NCI-H2107 (cell line): ENCODE data around the gene SHC3.

ENCODE experiments used
- DNase-seq: peaks from one replicate; lab custom pipeline; 2025; lab: John Stamatoyannopoulos, UW

Gene SHC3

DNA sequence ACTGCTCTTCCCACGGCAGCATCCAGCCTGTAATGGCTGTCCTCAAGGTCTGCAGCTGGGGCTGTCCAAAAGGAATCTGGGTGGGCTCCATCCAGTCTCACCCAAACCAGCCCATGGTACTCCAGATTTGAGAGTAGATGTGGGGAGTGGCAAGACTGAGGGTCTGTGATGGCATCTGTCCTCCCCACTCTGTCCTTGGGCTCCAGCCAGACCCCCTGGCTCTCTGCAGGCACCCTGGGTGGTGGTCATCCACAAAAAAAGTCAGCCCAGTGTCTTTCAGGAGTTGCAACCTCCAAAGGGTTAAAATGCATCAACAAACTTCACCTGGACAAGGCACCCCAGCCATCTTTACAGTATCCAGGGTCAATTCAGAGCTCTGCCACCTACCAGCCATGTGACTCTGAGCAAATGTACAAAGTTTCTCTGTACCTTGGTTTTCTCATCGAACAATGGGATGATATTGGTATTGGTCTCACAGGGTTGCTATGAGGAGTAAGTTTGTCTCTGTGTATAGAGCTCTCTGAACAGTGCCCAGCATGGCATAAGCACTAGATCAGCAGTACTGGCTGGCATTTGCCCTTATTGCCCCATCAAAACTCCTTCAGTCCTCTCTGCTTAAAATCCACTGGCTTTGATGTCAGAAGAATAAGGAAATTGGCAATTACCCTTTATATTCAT lies 194.6 kb downstream of the SHC3 start:
- no peak for DNase-seq

DNA sequence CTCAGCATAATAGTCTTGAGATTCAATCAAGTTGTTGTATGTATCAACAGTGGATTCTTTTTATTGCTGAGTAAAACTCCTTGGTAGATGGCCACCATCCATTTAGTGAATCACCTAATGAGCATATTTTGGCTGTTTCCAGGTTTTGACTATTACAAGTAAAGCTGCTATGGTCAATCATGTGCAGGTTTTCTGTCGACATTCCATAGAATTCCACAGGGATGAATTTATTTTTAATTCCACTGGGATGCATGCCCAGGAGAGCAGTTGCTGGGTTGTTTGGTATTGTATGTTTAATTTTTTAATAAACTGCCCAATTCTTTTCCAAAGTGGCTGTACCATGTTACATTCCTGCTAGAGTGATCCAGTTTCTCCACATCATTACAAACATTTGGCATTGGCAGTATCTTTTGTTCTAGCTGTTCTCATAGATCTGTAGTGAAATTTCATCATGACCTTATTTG lies 197.8 kb downstream of the SHC3 start:
- DNase-seq: no peak

DNA sequence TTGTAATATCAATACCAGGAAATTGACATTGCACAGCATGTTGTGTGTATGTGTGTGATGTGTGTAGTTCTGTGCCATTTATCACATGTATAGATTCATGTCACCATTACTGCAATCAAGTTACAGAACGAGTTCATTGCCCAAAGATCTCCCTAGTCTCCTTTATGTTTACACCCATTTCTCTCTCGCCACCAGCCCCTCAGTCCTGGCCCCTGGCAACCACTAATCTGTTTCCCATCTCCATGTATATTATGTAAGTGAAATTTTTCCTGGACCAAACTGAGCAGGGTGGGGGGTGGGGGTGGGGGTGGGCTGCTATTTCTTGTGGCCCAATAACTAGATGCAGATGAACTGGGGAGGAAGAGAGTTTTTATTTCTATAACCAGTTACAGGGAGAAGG lies 198.8 kb downstream of the SHC3 start:
- no peak for DNase-seq

DNA sequence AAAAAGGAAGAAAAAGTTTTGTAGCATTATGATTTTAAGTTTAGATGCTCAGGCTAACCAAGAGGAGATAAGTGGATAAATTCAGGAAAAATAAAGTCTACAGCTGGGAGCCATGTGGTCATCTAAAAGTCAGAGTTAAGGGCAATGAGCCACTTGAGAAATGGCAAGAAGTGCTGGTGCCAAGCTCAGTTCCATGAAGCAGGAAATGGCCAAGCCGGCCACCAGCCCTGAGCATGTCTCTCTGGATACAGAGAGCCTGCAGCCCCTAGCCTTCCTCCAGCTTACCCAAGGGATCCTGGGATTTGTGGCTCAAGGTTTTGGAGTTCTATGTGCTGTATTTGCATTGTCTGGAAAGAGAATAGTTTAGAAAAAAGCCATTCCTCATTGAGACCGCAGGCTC lies 199.6 kb downstream of the SHC3 start:
- DNase-seq: no peak

DNA sequence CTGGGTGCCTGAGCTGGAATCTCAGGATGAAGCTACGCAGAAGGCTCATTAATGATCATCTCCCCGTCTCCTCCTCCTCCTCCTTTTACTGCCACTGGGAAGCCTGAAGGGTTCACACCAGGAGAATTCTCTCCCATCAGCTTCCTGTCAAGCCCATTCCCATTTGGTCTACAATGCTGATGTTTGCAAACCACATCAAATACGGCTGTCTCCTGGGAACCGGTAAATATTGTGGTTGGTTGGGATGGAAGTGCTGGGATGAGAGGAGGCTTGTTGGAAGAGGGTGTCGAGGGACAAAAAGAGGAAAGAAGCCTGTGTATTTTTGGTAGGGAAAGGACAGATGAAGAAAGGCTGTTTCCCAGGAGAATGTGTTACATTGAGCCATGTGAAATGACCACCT lies 200.6 kb downstream of the SHC3 start:
- no peak for DNase-seq

DNA sequence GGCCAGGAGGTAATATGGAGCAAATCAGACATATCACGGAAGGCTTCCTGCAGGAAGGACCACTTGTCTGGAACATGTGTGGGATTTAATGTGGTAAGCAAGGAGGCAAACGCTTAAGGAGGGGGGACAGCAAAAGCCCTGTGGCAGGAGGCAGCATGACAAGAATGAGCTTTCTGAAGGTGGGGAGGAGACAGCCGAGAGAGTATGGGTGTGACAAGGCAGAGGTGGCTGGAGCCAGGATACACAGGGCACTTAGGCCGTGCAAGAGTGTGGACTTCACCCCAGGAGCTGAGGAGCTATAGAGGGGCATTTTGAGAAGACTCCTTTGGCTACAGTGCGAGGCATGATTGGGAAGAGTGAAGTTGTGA lies 201.7 kb downstream of the SHC3 start:
- no peak for DNase-seq

DNA sequence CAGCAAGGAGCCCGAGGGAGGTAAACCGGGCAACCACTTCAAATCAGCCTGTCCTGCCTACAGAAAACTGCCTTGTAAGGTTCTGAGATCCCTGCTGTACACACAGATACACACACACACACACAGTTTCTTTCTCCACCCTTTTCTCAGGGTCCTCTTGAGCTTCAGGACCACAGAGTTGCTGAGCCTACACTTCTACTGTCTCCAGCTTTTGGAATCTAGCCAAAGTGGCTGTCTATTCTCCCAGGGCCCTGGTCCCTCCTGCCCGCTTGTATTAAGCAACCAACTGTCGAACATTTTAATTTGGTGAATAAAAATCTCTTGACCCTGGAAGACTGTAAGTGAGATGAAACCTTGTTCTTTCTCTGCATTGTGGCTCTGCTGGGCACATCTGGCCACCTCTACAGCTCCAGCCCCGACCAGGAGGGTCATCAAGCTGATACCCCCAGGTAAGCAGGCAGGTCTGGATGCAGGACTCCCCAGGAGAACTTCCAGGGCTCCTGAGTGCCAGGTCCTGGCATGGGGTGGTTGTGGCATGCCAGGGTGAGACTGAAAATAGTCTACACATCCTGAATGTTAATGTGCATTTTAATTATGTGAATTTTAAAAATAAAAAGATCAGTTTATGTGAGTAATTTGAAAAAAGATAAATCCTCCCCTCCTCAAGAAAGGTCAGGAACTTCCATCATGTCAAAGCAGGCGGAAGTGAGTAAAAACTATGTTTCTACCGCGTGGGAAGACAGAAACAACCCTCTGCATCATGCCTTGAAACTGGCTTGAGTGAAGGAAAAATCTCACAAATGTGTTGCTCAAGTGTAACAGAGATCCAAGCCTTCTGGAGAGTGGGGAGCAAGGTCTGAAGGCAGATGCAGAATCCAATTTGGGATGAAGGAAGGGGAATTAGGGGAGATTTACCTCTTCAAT lies 202.4 kb downstream of the SHC3 start:
- no peak for DNase-seq

DNA sequence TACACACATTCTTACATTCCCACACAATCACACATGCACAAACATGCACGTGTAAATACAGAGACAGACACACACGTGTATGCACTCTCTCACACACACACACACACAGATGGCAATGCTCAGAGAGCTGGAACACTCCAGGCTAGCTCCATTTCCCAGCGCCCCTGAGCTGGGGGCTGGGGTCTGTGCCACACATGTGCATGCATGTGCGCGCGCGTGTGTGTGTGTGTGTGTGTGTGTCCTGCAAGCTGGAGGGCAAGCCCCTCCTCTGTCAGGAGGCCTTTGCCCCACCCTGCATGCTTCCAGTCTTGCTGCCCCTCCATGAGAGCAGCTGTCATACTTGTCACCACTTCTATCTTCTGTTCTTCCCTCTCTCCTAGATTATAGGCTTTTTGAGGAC lies 204.0 kb downstream of the SHC3 start:
- DNase-seq: no peak

DNA sequence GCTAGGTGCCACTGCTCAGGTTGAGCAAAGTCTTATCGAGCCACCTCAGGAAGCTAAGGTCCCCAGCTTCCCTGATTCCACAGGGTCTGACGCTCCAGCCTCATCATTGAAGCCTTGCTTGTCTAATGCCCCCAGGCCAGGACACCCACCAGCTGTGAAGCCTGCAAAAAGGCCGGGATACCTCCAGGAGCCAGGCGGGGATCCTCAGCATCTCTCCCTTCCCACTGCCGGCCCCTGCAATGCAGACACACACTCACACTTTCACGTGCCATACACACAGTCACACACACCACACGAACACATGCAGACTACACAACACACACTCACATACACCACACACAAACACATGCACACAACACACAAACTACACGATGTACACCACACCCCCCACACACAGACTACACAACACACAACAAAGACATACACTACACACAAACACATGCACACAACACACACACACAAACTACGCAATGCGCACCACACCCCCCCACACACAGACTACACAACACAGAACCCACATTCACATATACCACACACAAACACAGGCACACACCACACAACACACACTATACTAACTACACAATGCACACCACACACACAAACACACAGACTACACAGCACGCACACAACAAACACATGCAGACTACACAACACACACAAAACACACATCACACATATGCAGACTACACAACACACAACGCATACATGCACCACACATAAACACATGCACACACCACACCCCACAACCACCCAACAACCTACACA lies 205.2 kb downstream of the SHC3 start:
- DNase-seq: no peak

DNA sequence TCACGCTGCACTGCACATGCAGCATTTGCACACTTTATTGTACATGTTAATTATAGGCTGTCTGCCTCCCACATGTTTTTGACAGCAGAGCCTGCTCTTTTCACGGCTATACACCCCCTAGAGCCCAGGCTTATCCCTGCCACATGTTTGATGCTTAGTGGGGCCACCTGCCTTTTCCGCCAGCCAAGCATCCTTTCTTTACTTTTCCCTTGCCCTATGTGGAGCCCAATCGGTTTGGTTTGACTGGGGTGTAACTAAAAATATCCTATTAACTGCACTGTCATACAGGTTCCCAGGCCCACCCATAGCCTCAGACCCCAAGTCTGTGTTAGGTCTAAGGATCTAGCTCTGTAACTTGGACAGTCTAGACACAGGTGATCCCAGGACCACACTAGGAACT lies 206.2 kb downstream of the SHC3 start:
- DNase-seq: no peak

DNA sequence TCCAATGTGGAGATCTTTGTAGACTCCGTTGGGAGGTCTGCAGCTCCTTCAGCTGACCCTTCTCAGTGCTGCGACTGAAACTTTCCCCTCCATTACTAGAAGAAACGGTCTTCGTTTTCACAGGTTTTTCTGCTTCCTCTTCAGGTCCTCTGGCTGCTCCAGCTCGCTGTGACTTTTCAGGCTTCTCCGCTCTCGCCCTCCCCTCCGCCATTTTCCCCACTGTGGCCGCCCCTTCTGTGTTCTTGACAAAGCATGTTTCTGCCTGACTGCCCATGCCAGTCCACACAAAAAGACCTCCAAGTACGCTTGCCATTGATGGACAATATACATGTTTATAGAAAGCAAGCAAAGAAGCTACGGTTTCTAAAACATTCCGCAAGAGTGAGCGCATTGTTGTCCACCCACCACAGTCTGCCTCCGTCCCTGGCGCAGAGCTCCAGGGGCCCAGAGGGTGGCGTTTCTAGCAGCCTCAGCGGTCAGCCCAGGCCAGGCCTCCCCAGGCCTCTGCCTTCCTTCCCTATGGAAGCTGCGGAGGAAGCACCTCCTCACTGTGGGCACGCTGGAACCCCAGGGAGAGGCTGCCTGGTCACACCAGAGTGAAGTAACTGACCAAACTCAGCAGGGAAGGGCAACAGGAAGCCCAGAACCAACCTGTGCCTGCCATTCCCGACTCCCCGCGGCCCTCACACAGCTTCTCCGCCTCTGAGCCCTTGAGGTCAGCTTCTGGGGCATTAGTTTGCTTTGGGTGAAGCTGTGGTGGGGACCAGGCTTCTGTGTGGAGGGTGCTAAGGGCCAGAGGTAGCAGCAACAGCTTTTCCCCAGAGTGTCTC lies 207.3 kb downstream of the SHC3 start:
- DNase-seq: no peak

DNA sequence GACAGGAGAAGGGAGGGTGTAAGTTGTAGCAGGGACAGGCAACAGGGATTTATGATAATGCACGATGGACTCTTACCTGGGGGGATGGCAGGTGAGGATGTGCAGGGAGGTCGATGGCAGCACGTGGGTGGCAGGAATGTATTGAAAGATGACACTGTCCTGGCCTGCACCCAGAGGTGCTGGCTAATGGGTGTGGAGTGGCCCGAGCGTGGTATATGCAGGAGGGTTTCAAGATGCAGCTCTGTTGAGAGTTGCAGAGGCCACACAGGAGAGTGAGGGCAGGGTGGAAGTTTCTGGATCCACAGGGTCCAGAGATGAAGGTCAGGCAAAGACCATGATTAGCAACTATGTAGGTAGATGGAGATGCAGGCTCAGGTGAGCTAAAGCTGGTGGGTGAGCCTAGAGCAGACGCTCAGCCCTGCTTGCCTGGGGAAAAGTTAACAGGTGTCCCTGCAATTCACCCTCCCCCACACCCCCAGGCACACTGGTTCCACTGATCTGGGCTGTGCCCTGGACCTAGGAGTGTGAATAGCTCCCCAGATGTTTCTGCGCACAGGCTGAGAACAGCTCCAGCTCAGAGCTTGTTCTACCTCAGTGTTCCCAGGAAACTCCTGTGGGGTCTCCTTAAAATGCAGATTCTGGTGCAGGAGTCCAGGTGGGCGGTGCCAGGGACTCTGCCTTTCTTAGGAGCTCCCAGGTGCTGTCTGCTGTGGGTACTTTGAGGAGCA lies 208.8 kb downstream of the SHC3 start:
- no peak for DNase-seq

DNA sequence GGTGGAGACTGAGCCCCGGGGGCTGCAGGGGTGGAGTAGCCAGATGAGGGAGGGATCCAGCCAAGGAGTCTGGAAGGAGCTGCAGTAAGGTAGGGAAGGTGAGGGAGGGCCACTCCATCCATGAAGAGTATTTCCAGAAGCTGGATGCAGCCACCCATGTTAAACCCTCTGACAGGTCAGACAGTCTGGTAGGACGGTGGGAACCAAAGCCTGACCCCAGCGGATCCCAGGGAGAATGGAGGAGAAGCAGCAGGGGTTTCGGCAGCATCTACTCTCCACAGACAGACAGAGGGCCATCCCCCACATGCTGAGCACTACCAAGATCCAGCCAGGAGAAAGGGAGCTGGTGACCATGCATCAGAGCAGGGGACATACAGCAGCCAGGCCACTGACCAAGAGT lies 209.8 kb downstream of the SHC3 start:
- no peak for DNase-seq

DNA sequence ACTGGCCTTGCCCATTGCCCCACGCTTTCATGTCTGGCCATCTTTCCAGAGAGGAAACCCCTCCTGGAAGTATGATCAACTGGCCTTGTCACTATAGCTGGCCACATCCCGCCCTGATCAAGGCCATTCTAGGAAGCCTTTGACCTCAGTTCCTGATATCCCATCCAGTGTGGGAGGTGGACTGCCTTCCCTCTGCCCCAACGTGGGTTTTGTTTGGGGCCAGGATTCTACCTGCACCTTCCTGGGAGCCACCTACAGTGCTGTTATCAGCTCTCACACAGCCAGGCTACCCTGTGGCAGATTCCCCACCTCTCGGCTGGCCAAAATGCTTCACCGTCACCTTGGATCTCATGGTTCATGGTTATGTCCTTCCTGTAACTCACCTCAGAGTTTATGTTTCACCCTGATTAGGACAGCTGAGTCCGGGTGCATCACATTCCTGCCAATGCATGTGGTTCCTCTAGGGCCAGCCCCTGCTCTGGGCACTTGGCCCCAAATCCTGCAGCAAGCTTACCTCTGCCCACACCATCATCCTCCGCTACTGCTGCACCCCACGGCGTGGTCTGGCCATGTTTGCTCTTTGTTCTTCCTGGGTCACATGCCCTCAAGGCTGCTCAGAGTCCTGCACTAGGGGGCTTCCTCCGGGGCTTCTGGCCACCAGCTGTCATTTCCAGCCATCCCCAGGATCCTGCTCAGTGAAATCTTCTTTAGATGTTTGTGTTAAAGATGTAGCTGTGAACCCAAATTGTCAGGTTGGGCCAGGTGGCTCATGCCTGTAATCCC lies 211.5 kb downstream of the SHC3 start:
- DNase-seq: no peak

DNA sequence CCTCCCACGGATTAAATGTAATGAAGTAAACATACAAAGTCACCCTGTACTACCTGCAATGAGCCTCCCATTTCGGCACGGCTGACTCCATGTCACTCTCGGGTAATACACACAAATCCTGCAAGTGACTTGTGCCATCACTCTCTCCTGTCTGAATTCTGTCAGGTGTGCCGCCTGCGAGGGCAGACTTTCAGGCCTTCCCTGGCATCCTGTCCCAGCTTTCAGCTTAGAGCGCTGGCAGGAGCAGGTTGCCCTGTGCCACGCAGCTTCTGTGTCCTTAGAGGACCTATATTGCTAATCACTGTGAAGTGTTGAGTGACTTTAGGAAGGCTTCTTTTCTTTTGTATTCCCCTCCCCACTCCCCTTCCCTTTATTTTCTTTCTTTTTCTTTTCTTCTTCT lies 213.1 kb downstream of the SHC3 start:
- DNase-seq: no peak

DNA sequence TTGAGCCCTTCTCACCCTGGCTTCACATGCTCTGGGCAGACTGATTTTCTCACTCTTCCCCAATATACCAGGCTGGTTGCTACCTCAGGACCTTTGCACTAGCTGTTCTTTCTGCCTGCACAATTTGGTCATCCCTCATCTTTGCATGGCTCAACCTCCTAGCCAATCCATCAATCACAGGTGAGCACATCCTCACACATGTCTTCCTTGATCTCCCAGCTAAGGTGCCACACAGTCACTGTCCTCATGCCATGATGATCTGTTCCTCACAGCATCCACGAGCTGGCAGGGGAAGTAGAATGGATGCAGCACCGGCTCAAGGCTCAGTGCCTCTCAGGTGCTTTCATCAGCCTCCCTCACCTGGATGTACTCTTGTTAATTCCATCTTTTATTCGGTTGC lies 218.0 kb downstream of the SHC3 start:
- no peak for DNase-seq

DNA sequence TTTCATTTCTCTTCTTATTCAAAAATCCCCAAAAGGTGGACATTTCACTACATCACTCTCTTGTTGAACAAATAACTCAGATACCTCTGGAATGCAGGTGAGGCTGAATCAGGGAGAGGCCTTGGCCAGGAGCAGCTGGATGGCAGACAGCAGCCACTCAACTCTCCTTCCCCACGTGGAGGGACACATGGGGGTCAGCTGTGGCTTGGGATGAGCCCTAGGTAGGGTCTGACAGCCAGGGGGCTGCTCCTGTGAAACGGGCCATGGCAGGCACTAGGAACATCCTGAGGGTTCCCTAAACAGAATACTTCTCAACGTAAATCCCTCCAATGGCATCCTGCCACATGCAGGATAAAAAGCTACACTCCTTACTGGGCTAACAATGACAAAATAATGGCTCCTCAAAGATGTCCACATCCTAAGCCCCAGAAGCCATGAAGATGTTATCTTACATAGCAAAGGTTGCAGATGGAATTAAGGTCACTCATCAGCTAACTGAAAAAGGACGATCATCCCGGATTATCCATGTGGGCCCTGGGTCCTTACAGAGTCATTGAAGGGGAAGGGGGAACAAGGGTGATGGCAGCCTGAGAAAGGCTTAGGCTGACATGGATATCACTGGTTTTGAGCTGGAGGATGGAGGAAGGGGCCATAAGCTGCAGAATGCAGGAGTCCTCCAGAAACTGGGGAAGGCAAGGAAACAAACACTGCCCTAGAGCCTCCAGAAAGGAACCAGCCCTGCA lies 218.7 kb downstream of the SHC3 start:
- DNase-seq: no peak

DNA sequence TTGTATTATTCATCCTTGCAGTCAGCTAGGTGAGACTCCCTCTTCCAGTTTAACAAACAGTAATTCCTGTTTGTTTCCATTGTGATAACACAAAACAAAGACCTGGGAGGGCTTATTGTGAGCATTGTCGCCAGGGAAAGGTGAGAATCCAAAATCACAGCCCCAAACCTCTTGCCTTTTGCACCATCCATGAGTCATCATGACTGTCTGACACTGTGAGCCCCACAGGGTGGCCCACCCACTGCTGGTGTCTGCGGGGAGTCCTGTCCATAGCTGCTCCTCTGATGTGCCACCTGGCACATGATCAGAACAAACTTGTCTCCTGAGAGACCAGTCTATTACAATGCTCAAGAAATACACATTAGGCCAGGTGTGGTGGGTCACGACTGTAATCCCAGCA lies 221.1 kb downstream of the SHC3 start:
- DNase-seq: no peak
